K562 (cell line): ENCODE results near the gene PPHLN1. TPM values are rescaled to one million over a fixed set of nuclear protein-coding genes. Genes with fewer than 3 reads are reported as not detected.

Experiments used
- CGGBP1 ChIP-seq: fragments of 250-450 bp; sonication (Bioruptor Pico); IDR thresholded peaks from 2 replicates; pipeline ENCODE4 v1.9.0; 2021; ENCODE audit warnings: mild to moderate bottlenecking
- E2F8 ChIP-seq: fragments of 450-650 bp; IDR thresholded peaks from 2 replicates; pipeline ENCODE4 v1.7.1; 2018; ENCODE audit warnings: mild to moderate bottlenecking, low read depth; ENCODE audit not compliant: partially characterized antibody
- ELF1 ChIP-seq: fragments of 200-800 bp; sonication (Bioruptor generic); IDR thresholded peaks from 2 replicates; pipeline ENCODE4 v1.6.1; 2016; ENCODE audit warnings: missing genetic modification characterization, missing compliant biosample characterization
- MCM3 ChIP-seq: fragments of 450-650 bp; IDR thresholded peaks from 2 replicates; pipeline ENCODE4 v1.6.1; 2016
- MEIS2 ChIP-seq: fragments of 450-650 bp; IDR thresholded peaks from 2 replicates; pipeline ENCODE4 v1.6.1; 2014; ENCODE audit warnings: mild to moderate bottlenecking; ENCODE audit not compliant: partially characterized antibody
- MTA1 ChIP-seq: fragments of 450-650 bp; IDR thresholded peaks from 2 replicates; pipeline ENCODE4 v1.6.1; 2017; ENCODE audit warnings: borderline replicate concordance
- NR2C2 ChIP-seq, 2 experiments: fragments of 200-800 bp in 1 of 2; sonication (Bioruptor generic) in 1 of 2; sonication (generic) in 1 of 2; formaldehyde crosslinking in 1 of 2; IDR thresholded peaks; 2 replicates each; pipeline versions ENCODE4 v1.6.1 to v1.8.0; 2016 to 2022; ENCODE audit warnings: mild to moderate bottlenecking in 1 of 2, missing compliant biosample characterization in 1 of 2, missing genetic modification characterization in 1 of 2, missing genetic modification reagents in 1 of 2
- PYGO2 ChIP-seq: fragments of 450-650 bp; IDR thresholded peaks from 2 replicates; pipeline ENCODE4 v1.6.1; 2016; ENCODE audit warnings: mild to moderate bottlenecking, missing genetic modification characterization, moderate library complexity, missing compliant biosample characterization
- VEZF1 ChIP-seq: fragments of 200-800 bp; sonication (Bioruptor generic); IDR thresholded peaks from 2 replicates; pipeline ENCODE4 v1.6.1; 2017; ENCODE audit warnings: missing genetic modification characterization, missing compliant biosample characterization
- ZBTB2 ChIP-seq: fragments of 450-650 bp; IDR thresholded peaks from 2 replicates; pipeline ENCODE4 v1.6.1; 2016; ENCODE audit warnings: antibody characterized with exemption
- ZBTB40 ChIP-seq, 2 experiments: fragments of 450-650 bp in 1 of 2; sonication (generic) in 1 of 2; formaldehyde crosslinking in 1 of 2; IDR thresholded peaks; 2 replicates each; pipeline versions ENCODE4 v1.7.1 to v1.9.0; 2016 to 2022; ENCODE audit warnings: inconsistent platforms in 1 of 2, mild to moderate bottlenecking in 1 of 2, missing genetic modification reagents in 1 of 2
- ZNF121 ChIP-seq: sonication (generic); formaldehyde crosslinking; conservative IDR thresholded peaks from 2 replicates; pipeline ENCODE4 v1.8.0; 2022; ENCODE audit warnings: missing genetic modification reagents
- polyA plus RNA-seq, 8 experiments: library from polyadenylated mRNA; depleted of rRNA in 4 of 8; stranded (reverse) in 5 of 8; unstranded in 3 of 8; fragments of >200 nt; fragmentation: Nextera tagmentation in 2 of 8; fragmentation: Illumina TruSeq in 1 of 8; extraction: Ambion mirVana in 2 of 8; extraction: Trizol in 1 of 8; gene quantifications; 2 replicates each; pipeline versions ENCODE4 v1.2.1 to v1.2.3, GENCODE V29; 2011 to 2014; ENCODE audit warnings: inconsistent platforms in 1 of 8, missing spikeins in 1 of 8
- total RNA-seq, 7 experiments: library from RNA; depleted of rRNA in 6 of 7; stranded (reverse); fragments of >200 nt in 6 of 7; fragmentation: Illumina TruSeq in 2 of 7; extraction: Trizol in 2 of 7; gene quantifications; 2 replicates each; pipeline versions ENCODE4 v1.2.1 to v1.2.3, GENCODE V29; 2011 to 2021; ENCODE audit warnings: low replicate concordance in 1 of 7

The PPHLN1 gene
- total and polyA plus RNA-seq, 9 of the 15 experiments (the other 6 are each of a cell fraction or from before 2014, with no cell fraction given): 66.3 to 112 (median 93.6) TPM

GRCh38 chr12:42442888-42443287, 116.9 kb downstream of the PPHLN1 start (continued):
- TF ChIP-seq ZBTB40 (IDR thresholded peaks at IDR 0.05): no peak; the same call in 1 of the 2 replicates
- TF ChIP-seq ZBTB40 (CRISPR knock-in tag; IDR thresholded peaks at IDR 0.05): no peak
- no peak for TF ChIP-seq MCM3
- no peak for TF ChIP-seq MEIS2
- no peak for TF ChIP-seq CGGBP1 (CRISPR knock-in tag)
- no peak for TF ChIP-seq PYGO2 (tag)
- TF ChIP-seq MTA1: no peak
- TF ChIP-seq VEZF1 (CRISPR knock-in tag): peak; percentile 61
- peak; percentile 62; the same call in 1 of the 2 replicates for TF ChIP-seq ZBTB2
- TF ChIP-seq ZNF121: no peak
- no peak for TF ChIP-seq E2F8
- no peak for TF ChIP-seq NR2C2 (CRISPR knock-in tag; IDR thresholded peaks at IDR 0.05)
- TF ChIP-seq NR2C2 (tag; IDR thresholded peaks at IDR 0.05): no peak
- TF ChIP-seq ELF1 (tag): no peak
